Measurements from ENCODE around the gene SMAD1. TPM values are rescaled to one million over a fixed set of nuclear protein-coding genes. Genes with fewer than 3 reads are reported as not detected.

SMAD1 gene
- polyA plus RNA-seq, 1 of the 3 experiments (the other 2 are of a cell fraction) = 46.0 TPM

GRCh38 chr4:145589916-145590702, 108.5 kb downstream of the SMAD1 start:
- WGBS (ENCODE audit: low lambda C conversion rate) = 49% methylated on average over 3 of the region's 3 CpGs
- H3K4me1 ChIP-seq (ENCODE audit: control insufficient read depth in 1 of 2, insufficient read depth in 2 of 2, low read depth in 1 of 2, low read length in 1 of 2) = no peaks in the 10 kb centered on the region
- no peak overlapping the region for H3K27ac ChIP-seq (ENCODE audit: low read depth in 2 of 2, low read length in 1 of 2)
- DNase-seq = no peak
- POLR2A ChIA-PET = no interaction called here
- no peaks in the 10 kb centered on the region for H3K36me3 ChIP-seq (replicated peaks in 1 of 2; ENCODE audit: control insufficient read depth in 1 of 2, insufficient read depth in 2 of 2, low read length in 1 of 2)
- no peak overlapping the region for H3K9ac ChIP-seq
- no peaks in the 10 kb centered on the region for H3K9me2 ChIP-seq
- no peaks in the 10 kb centered on the region for H3K9me3 ChIP-seq
- CTCF ChIA-PET = interaction anchor here (1.2 to 1.4 kb wide), 2 partner anchors 11 to 19 kb away, joined by 3 to 4 read pairs; no protein-coding TSS in a partner anchor
- TF ChIP-seq CTCF (IDR thresholded peaks at IDR 0.05) = no peak
- TF ChIP-seq RAD21 (IDR thresholded peaks at IDR 0.05; ENCODE audit: low read length) = no peak
- no peak for TF ChIP-seq TEAD4 (IDR thresholded peaks at IDR 0.05; ENCODE audit: borderline replicate concordance, insufficient read depth)
- TF ChIP-seq YY1 (IDR thresholded peaks at IDR 0.05; ENCODE audit: low read depth) = no peak
- TF ChIP-seq POLR2AphosphoS5 (IDR thresholded peaks at IDR 0.05; ENCODE audit: low read depth, low read length) = no peak
- no peak for TF ChIP-seq ELF1 (IDR thresholded peaks at IDR 0.05)
- no peak for TF ChIP-seq USF1 (IDR thresholded peaks at IDR 0.05; ENCODE audit: borderline replicate concordance, low read depth)
- no peak for TF ChIP-seq RCOR1 (IDR thresholded peaks at IDR 0.05; ENCODE audit: low read length)
- no peak for TF ChIP-seq REST (IDR thresholded peaks at IDR 0.05; ENCODE audit: low read depth, low read length)
- no peak for TF ChIP-seq FOSL2 (IDR thresholded peaks at IDR 0.05; ENCODE audit: borderline replicate concordance, low read depth)
- TF ChIP-seq FOXJ3 (CRISPR knock-in tag; IDR thresholded peaks at IDR 0.05) = no peak
- no peak for TF ChIP-seq IRF3 (IDR thresholded peaks at IDR 0.05; ENCODE audit: low read depth, low read length)
- no peak for TF ChIP-seq SMC3 (IDR thresholded peaks at IDR 0.05; ENCODE audit: low read depth, low read length)
- TF ChIP-seq MAX (IDR thresholded peaks at IDR 0.05; ENCODE audit: low read depth) = no peak
- no peak for TF ChIP-seq MEF2A (IDR thresholded peaks at IDR 0.05; ENCODE audit: borderline replicate concordance, low read depth)
- TF ChIP-seq GATA2 (CRISPR knock-in tag; IDR thresholded peaks at IDR 0.05) = no peak
- no peak for TF ChIP-seq ZBTB33 (IDR thresholded peaks at IDR 0.05; ENCODE audit: borderline replicate concordance, low read depth)
- TF ChIP-seq EZH2phosphoT487 (IDR thresholded peaks at IDR 0.05; ENCODE audit: borderline replicate concordance, low read depth) = no peak
- no peak overlapping the region for H2AFZ ChIP-seq (ENCODE audit: low read depth)
- H3K27me3 ChIP-seq (ENCODE audit: insufficient read depth) = no peaks in the 10 kb centered on the region
- no peak overlapping the region for H3K4me2 ChIP-seq
- H4K20me1 ChIP-seq (ENCODE audit: insufficient read depth) = no peaks in the 10 kb centered on the region
- no peak overlapping the region for H3K4me3 ChIP-seq (ENCODE audit: low read depth in 2 of 2, low read length in 1 of 2)
- no peaks in the 10 kb centered on the region for H3K79me2 ChIP-seq (ENCODE audit: insufficient read depth)
- no peaks in the 10 kb centered on the region for H3F3A ChIP-seq (replicated peaks; ENCODE audit: insufficient read depth)

Measured in SK-N-SH (cell line).